Smooth muscle cell (in vitro differentiated cells): ENCODE measurements around the gene HHATL. TPM values are rescaled to one million over a fixed set of nuclear protein-coding genes. Genes with fewer than 3 reads are reported as not detected.

ENCODE experiments used
- DNase-seq: peaks from one replicate; lab custom pipeline; 2025; ENCODE audit not compliant: unreplicated experiment; lab: John Stamatoyannopoulos, UW
- H2AFZ ChIP-seq: fragments of 200-600 bp; sonication (generic); 2 replicates; pipeline ENCODE4 v1.6.0; 2016; ENCODE audit warnings: antibody characterized with exemption, low read depth, mild to moderate bottlenecking
- H3F3A ChIP-seq: fragments of 200-600 bp; sonication (generic); 2 replicates; pipeline ENCODE4 v1.6.0; 2017; ENCODE audit warnings: antibody characterized with exemption, low read depth
- H3K27ac ChIP-seq: fragments of 200-600 bp; sonication (generic); 2 replicates; pipeline ENCODE4 v1.5.1; 2016; ENCODE audit warnings: low read depth, mild to moderate bottlenecking
- H3K27me3 ChIP-seq: fragments of 200-600 bp; sonication (generic); 2 replicates; pipeline ENCODE4 v1.6.1; 2016; ENCODE audit warnings: low read depth, mild to moderate bottlenecking
- H3K36me3 ChIP-seq: fragments of 200-600 bp; sonication (generic); 2 replicates; pipeline ENCODE4 v1.5.1; 2016; ENCODE audit warnings: low read depth
- H3K4me1 ChIP-seq: fragments of 200-600 bp; sonication (generic); 2 replicates; pipeline ENCODE4 v1.5.1; 2016; ENCODE audit warnings: low read depth
- H3K4me2 ChIP-seq: fragments of 200-600 bp; sonication (generic); 2 replicates; pipeline ENCODE4 v1.6.0; 2016; ENCODE audit warnings: mild to moderate bottlenecking
- H3K4me3 ChIP-seq: fragments of 200-600 bp; sonication (generic); 2 replicates; pipeline ENCODE4 v1.5.1; 2016; ENCODE audit warnings: mild to moderate bottlenecking
- H3K79me2 ChIP-seq: fragments of 200-600 bp; sonication (generic); 2 replicates; pipeline ENCODE4 v1.6.0; 2016; ENCODE audit warnings: low read depth, mild to moderate bottlenecking
- H3K9ac ChIP-seq: fragments of 200-600 bp; sonication (generic); 2 replicates; pipeline ENCODE4 v1.6.0; 2016; ENCODE audit warnings: low read depth
- H3K9me3 ChIP-seq: fragments of 200-600 bp; sonication (generic); replicated peaks from 2 replicates; pipeline ENCODE4 v1.5.1; 2016; ENCODE audit warnings: low read depth
- H4K20me1 ChIP-seq: fragments of 200-600 bp; sonication (generic); 2 replicates; pipeline ENCODE4 v1.6.0; 2016; ENCODE audit warnings: low read depth
- CTCF ChIP-seq: fragments of 200-600 bp; sonication (generic); IDR thresholded peaks from 2 replicates; pipeline ENCODE4 v1.5.1; 2017; ENCODE audit warnings: borderline replicate concordance, mild to moderate bottlenecking, antibody characterized with exemption; ENCODE audit not compliant: insufficient read depth, poor library complexity, severe bottlenecking
- WGBS: methylation state at CpG from one replicate; pipeline ENCODE4 v1.1.7; 2016; ENCODE audit warnings: low lambda C conversion rate; 5-methylcytosine and 5-hydroxymethylcytosine counted together
- polyA plus RNA-seq: library from polyadenylated mRNA; unstranded; fragments of >200 nt; fragmentation: Nextera tagmentation; extraction: Ambion mirVana; gene quantifications from 2 replicates; pipeline ENCODE4 v1.2.1, GENCODE V29; 2016
- total RNA-seq: library from RNA; depleted of rRNA; stranded (reverse); fragments of >200 nt; gene quantifications from 2 replicates; pipeline ENCODE4 v1.2.3, GENCODE V29; 2014

HHATL gene
- total and polyA plus RNA-seq, 2 experiments from 2014 or later, result not detected

DNA sequence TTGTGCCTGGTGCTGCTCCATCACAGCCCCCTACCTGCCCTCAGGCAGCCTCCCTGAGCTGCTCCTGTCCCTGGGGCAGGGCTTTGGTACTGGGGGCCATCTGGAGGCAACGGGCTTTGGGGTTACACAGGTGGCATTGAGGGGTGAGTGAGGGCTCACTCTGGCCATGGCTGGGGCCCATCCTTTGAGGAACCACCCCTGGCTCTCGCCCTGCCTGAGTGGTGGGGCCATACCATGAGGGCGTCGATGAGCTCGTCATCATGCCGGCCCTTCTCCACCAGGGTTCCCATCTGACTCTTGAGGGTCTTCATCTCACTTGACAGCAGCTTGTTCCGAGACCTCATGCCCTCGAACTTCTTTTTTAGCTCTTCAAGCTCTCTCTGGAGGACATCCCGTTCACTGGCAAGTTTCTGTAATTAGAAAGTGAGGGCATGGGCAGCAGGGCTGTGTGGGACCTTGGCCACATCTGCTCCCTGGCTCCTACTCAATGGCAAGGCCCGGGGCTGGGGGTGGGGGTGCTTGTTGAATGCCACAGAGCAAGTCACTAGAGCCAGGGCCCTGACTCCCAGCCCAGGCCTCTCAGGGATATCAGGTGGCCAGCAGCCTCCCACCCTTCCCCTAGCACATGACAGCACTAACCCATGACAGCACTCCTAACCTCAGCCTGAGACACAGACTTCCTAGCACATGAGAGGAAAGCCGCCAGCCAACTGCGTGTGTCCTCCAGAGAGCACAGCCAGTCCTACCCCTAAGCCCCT, 37.0 kb upstream of the HHATL start:
- Histone ChIP-seq H3K36me3 (no peaks in the 10 kb centered on the region), H3K79me2 (no peaks in the 10 kb centered on the region), H4K20me1 (no peaks in the 10 kb centered on the region), H3K9me3 (no peaks in the 10 kb centered on the region), H2AFZ (no peak overlapping the region), H3K4me2 (no peak overlapping the region), H3F3A (no peaks in the 10 kb centered on the region), H3K27ac (no peak overlapping the region), H3K4me3 (no peak overlapping the region), H3K27me3 (no peaks in the 10 kb centered on the region), H3K4me1 (no peaks in the 10 kb centered on the region), H3K9ac (no peak overlapping the region)
- 93% methylated on average over 12 of the region's 12 CpGs for WGBS
- no peak for DNase-seq
- TF ChIP-seq CTCF, result no peak

DNA sequence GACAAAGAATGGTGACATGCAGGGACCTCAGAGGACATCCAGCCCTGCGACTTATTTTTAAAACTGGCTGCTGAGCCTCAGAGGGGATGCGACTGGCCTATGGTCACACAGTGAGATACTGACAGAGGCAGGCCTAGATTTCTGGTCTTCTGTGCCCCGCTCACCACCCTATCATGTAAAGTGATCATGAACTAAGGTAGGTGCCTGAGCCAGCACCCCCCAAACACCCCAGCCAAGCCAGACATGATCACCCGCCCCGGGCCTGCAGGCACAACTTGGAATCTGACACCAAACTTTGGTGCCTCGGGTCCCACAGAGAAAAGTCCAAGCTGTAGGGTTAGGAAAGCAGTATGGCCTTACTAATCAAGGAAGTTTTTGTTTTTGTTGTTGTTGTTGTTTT, 33.9 kb upstream of the HHATL start:
- WGBS, result 80% methylated on average over 6 of the region's 6 CpGs
- Histone ChIP-seq H3K36me3 (no peaks in the 10 kb centered on the region), H3K9me3 (no peaks in the 10 kb centered on the region), H3K4me1 (peaks cover 4% of the 10 kb centered on the region), H3K4me3 (no peak overlapping the region), H3K79me2 (no peaks in the 10 kb centered on the region), H3K4me2 (no peak overlapping the region), H3K9ac (no peak overlapping the region), H2AFZ (no peak overlapping the region), H3K27me3 (no peaks in the 10 kb centered on the region), H3K27ac (no peak overlapping the region), H4K20me1 (no peaks in the 10 kb centered on the region), H3F3A (no peaks in the 10 kb centered on the region)
- DNase-seq, result no peak
- TF ChIP-seq CTCF, result no peak

- no peak for DNase-seq
- WGBS, result 43% methylated on average over 1 of the region's 1 CpG
- no peak overlapping the region for H3K9ac ChIP-seq
- H3K4me2 ChIP-seq, result no peak overlapping the region
- H3K36me3 ChIP-seq, result no peaks in the 10 kb centered on the region
- no peaks in the 10 kb centered on the region for H3K9me3 ChIP-seq
- no peak overlapping the region for H2AFZ ChIP-seq
- H3K4me3 ChIP-seq, result no peak overlapping the region
- no peaks in the 10 kb centered on the region for H3K27me3 ChIP-seq
- no peaks in the 10 kb centered on the region for H3K79me2 ChIP-seq
- no peaks in the 10 kb centered on the region for H3F3A ChIP-seq
- H4K20me1 ChIP-seq, result no peaks in the 10 kb centered on the region
- TF ChIP-seq CTCF, result no peak
- peaks cover 4% of the 10 kb centered on the region for H3K4me1 ChIP-seq
- no peak overlapping the region for H3K27ac ChIP-seq
These were observed 33.5 kb upstream of the HHATL start for GRCh38 chr3:42736081-42736480.

- peaks cover 4% of the 10 kb centered on the region for H3K4me1 ChIP-seq
- WGBS, result 97% methylated on average over 12 of the region's 12 CpGs
- H3K4me3 ChIP-seq, result no peak overlapping the region
- H3K9ac ChIP-seq, result no peak overlapping the region
- no peak for DNase-seq
- H3F3A ChIP-seq, result no peaks in the 10 kb centered on the region
- TF ChIP-seq CTCF, result no peak
- H3K27me3 ChIP-seq, result no peaks in the 10 kb centered on the region
- H3K9me3 ChIP-seq, result no peaks in the 10 kb centered on the region
- H3K79me2 ChIP-seq, result no peaks in the 10 kb centered on the region
- no peak overlapping the region for H2AFZ ChIP-seq
- H3K4me2 ChIP-seq, result no peak overlapping the region
- H3K27ac ChIP-seq, result no peak overlapping the region
- no peaks in the 10 kb centered on the region for H4K20me1 ChIP-seq
- H3K36me3 ChIP-seq, result no peaks in the 10 kb centered on the region
These were observed 33.0 kb upstream of the HHATL start for GRCh38 chr3:42735615-42736014.
